Prostate gland (tissue), 2 donors: Measurements from ENCODE around the gene CDC42. TPM values are rescaled to one million over a fixed set of nuclear protein-coding genes. Genes with fewer than 3 reads are reported as not detected.

Experiments used
- DNase-seq: peaks from one replicate; pipeline ENCODE4 v3.0.0-alpha.2; 2019; ENCODE audit warnings: low spot score
- H3K27ac ChIP-seq, 2 donors: fragments of 200-600 bp; sonication (generic); 2 replicates each; pipeline ENCODE4 v1.5.1; 2017 to 2019
- H3K27me3 ChIP-seq: fragments of 200-600 bp; sonication (generic); replicated peaks from 2 replicates; pipeline ENCODE4 v1.5.1; 2019; ENCODE audit not compliant: insufficient read depth
- H3K36me3 ChIP-seq, 2 donors: fragments of 200-600 bp; sonication (generic); 1 replicate in 1 of 2; 2 replicates in 1 of 2; pipeline versions ENCODE4 v1.5.1 to v1.8.1; 2017 to 2019
- H3K4me1 ChIP-seq: fragments of 200-600 bp; sonication (generic); replicated peaks from 2 replicates; pipeline ENCODE4 v1.5.1; 2019
- H3K4me3 ChIP-seq, 2 donors: fragments of 200-600 bp; sonication (generic); 2 replicates each; pipeline ENCODE4 v1.5.1; 2017 to 2019
- H3K9me3 ChIP-seq: fragments of 200-600 bp; sonication (generic); 2 replicates; pipeline ENCODE4 v1.5.1; 2017
- POLR2A ChIP-seq: fragments of 450-650 bp; IDR thresholded peaks from one replicate; pipeline ENCODE4 v1.6.1; 2016; ENCODE audit warnings: antibody characterized with exemption, mild to moderate bottlenecking
- POLR2AphosphoS5 ChIP-seq: sonication (generic); formaldehyde crosslinking; IDR thresholded peaks from one replicate; pipeline ENCODE4 v1.6.1; 2017; ENCODE audit warnings: antibody characterized with exemption
- WGBS: methylation state at CpG from one replicate; pipeline ENCODE4 v1.1.5; 2018; 5-methylcytosine and 5-hydroxymethylcytosine counted together
- intact Hi-C: fragments of 100-400 bp; cut with DNase I; formaldehyde crosslinking; loops from one replicate; pipeline ENCODE4 v1.14.2; 2022
- total RNA-seq, 2 donors: library from RNA; depleted of rRNA; stranded (reverse); fragments of >200 nt; gene quantifications; one replicate each; pipeline ENCODE4 v1.1.0, GENCODE V29; 2016
- TF ChIP-seq, protein P1 (sequence below), 4 experiments: fragments of 200-600 bp in 2 of 4; fragments of 450-650 bp in 2 of 4; sonication (generic) in 2 of 4; IDR thresholded peaks; 1 replicate in 3 of 4; 2 replicates in 1 of 4; pipeline ENCODE4 v1.5.1; 2016 to 2019; ENCODE audit warnings: antibody characterized with exemption in 4 of 4, mild to moderate bottlenecking in 2 of 4, moderate library complexity in 2 of 4

Gene CDC42
- total RNA-seq, 2 donors from 2014 or later, result 164 to 182 TPM

DNA sequence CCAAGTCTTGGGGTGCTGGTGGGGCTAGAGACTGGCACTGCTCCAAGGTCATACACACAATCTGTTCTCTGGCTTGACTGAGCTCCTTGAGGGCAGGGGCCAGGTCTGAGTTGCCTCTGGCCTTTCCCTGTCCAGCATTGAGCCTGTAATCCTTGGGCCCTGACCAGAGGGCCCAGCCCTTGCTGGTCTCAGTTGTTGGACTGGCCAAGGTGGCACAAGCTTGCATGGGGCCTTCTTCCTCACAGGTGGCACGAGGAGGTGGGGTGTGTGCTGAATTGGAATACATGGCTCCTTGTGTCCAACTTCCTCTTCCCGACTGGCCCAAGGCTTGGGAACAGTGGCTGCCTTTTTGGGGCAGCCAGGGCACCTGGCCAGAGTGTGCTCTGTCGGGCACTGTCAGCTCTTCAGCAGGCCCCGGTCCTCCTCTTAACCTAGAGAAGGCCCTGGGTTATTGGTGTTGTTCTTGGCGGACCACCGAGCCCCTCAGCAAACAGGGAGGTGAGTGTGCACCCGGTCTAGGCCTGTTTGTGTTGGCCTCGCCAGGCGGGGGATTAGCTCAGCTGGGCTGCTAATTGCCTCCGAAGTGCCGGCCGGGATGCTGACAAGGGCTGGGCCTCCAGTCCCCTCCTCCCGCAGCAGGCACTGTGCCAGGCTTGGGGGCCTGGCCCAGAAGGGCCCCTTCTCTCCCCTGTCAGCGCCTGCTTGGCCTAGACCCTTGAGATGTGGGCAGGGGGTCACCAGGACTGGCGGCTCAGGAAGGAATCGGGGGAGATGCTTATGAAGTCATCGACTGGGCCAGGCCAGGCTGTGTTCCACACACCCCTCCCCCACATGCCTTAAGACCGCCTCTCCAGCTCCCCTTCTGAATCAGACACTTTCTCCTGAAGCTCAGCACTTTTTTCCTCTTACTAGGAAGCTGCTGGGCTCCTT is 61.8 kb downstream of the CDC42 start:
- intact Hi-C loops, result loop anchor here (10.0 kb wide), 1 partner anchor 300 kb away; no protein-coding TSS in a partner anchor
- no peaks in the 10 kb centered on the region for H3K27me3 ChIP-seq
- H3K9me3 ChIP-seq, result no peaks in the 10 kb centered on the region
- WGBS, result 35% methylated on average over 16 of the region's 18 CpGs
- peak overlapping the region; percentile 27 to 44 for H3K27ac ChIP-seq
- H3K36me3 ChIP-seq, result no peaks in the 10 kb centered on the region
- H3K4me3 ChIP-seq, result no peak overlapping the region
- DNase-seq, result no peak
- no peaks in the 10 kb centered on the region for H3K4me1 ChIP-seq
- TF ChIP-seq POLR2AphosphoS5 (no peak), POLR2A (no peak)
- TF ChIP-seq, protein P1, sequence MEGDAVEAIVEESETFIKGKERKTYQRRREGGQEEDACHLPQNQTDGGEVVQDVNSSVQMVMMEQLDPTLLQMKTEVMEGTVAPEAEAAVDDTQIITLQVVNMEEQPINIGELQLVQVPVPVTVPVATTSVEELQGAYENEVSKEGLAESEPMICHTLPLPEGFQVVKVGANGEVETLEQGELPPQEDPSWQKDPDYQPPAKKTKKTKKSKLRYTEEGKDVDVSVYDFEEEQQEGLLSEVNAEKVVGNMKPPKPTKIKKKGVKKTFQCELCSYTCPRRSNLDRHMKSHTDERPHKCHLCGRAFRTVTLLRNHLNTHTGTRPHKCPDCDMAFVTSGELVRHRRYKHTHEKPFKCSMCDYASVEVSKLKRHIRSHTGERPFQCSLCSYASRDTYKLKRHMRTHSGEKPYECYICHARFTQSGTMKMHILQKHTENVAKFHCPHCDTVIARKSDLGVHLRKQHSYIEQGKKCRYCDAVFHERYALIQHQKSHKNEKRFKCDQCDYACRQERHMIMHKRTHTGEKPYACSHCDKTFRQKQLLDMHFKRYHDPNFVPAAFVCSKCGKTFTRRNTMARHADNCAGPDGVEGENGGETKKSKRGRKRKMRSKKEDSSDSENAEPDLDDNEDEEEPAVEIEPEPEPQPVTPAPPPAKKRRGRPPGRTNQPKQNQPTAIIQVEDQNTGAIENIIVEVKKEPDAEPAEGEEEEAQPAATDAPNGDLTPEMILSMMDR (IDR thresholded peaks at IDR 0.05), result no peak

DNA sequence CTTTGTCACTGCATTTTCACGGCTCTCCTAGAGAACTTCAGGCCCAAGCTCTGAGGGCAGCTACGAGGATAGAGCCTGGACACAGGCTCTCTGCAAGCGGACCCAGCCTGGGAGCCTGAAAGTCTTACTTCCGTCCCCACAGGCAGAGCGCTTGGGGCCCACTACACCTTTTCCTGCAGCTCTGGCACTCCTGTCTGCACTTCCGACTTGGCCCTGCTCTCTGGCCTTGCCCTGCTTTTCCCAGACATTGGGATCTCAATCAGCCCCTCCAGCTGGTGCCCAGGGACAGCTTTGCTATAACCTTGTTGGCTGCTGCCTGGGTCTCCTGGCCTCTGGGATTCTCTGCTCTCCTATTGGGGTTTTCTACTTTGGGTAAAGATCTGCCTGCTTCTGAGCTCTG is 62.8 kb downstream of the CDC42 start:
- Histone ChIP-seq H3K27me3 (no peaks in the 10 kb centered on the region), H3K4me1 (no peaks in the 10 kb centered on the region), H3K36me3 (no peaks in the 10 kb centered on the region), H3K4me3 (no peak overlapping the region), H3K9me3 (no peaks in the 10 kb centered on the region), H3K27ac (peak overlapping the region; percentile 27 to 44)
- intact Hi-C loops, result loop anchor here (10.0 kb wide), 1 partner anchor 300 kb away; no protein-coding TSS in a partner anchor
- WGBS, result 72% methylated on average over 6 of the region's 6 CpGs
- TF ChIP-seq POLR2AphosphoS5 (no peak), POLR2A (no peak)
- TF ChIP-seq, protein P1 (IDR thresholded peaks at IDR 0.05), result no peak
- no peak for DNase-seq

DNA sequence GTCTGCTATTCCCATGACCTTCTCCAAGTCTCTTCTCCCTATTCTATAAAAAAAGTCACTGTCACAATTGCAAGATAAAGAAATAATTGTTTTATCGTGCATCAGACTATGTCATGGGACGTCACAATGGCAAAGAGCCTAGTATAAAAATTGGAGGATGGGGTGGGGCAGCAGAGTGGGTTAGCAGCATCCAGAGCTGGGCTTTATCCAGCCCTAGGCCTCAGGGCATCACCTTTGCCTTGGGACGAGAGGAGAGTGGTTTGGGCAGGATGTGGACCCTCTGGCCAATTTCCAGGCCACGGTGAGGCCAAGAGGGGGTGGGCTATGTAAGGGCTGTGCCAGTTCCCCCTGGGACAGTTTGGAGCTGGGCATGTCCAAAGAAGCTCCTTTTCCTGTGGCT is 64.7 kb downstream of the CDC42 start:
- Histone ChIP-seq H3K36me3 (no peaks in the 10 kb centered on the region), H3K4me1 (no peaks in the 10 kb centered on the region), H3K4me3 (no peak overlapping the region), H3K27me3 (no peaks in the 10 kb centered on the region), H3K9me3 (no peaks in the 10 kb centered on the region), H3K27ac (no peak overlapping the region)
- TF ChIP-seq POLR2A (no peak), POLR2AphosphoS5 (no peak)
- TF ChIP-seq, protein P1 (IDR thresholded peaks at IDR 0.05), result no peak
- DNase-seq, result no peak
- intact Hi-C loops, result loop anchor here (10.0 kb wide), 1 partner anchor 298 kb away; no protein-coding TSS in a partner anchor
- WGBS, result 36% methylated on average over 4 of the region's 4 CpGs

DNA sequence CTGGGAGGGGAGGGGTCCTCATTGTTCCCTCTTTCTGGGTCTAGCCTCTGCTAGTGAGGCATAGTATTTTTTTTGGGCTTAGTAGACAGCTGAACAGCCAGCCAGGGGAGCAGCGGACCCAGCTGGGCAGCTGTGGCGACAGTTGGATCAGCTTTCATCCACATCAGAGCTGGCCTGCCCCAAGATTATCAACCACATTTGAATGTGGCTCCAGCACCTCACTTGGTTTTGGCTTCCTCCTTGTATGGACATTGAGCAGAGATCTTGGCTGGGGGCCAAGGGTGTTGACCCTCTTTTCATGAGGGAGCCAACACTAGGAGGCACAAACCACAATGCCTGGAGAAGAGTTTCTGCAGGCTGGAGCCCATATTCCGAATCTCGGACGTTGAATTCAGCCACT is 65.3 kb downstream of the CDC42 start:
- Histone ChIP-seq H3K9me3 (no peaks in the 10 kb centered on the region), H3K4me3 (no peak overlapping the region), H3K27me3 (no peaks in the 10 kb centered on the region), H3K27ac (no peak overlapping the region), H3K36me3 (no peaks in the 10 kb centered on the region), H3K4me1 (no peaks in the 10 kb centered on the region)
- no peak for DNase-seq
- TF ChIP-seq POLR2A (no peak), POLR2AphosphoS5 (no peak)
- TF ChIP-seq, protein P1 (IDR thresholded peaks at IDR 0.05), result no peak
- intact Hi-C loops, result loop anchor here (10.0 kb wide), 1 partner anchor 297 kb away; no protein-coding TSS in a partner anchor
- WGBS, result 82% methylated on average over 5 of the region's 5 CpGs
